Thyroid gland (tissue), 4 donors: Measurements from ENCODE around the gene ECHS1. TPM values are rescaled to one million over a fixed set of nuclear protein-coding genes. Genes with fewer than 3 reads are reported as not detected.
"Not testable (repeated sequence)": the region's sequence is repeated elsewhere in the genome, so short reads cannot be mapped to it uniquely, and the experiment has no call there.

Experiments used
- DNase-seq, 2 donors: peaks; one replicate each; pipeline ENCODE4 v3.0.0-alpha.2; 2019
- H3K27ac ChIP-seq, 3 donors: fragments of 200-600 bp; sonication (generic); 1 replicate in 2 of 3; 2 replicates in 1 of 3; pipeline ENCODE4 v1.5.1; 2016 to 2019; ENCODE audit warnings: mild to moderate bottlenecking in 1 of 3, moderate library complexity in 1 of 3
- H3K27me3 ChIP-seq: fragments of 200-600 bp; sonication (generic); one replicate; pipeline ENCODE4 v1.5.1; 2019
- H3K36me3 ChIP-seq, 2 donors: fragments of 200-600 bp; sonication (generic); one replicate each; pipeline ENCODE4 v1.5.1; 2016 to 2019
- H3K4me1 ChIP-seq, 2 donors: fragments of 200-600 bp; sonication (generic); one replicate each; pipeline ENCODE4 v1.5.1; 2017 to 2019
- H3K4me3 ChIP-seq, 3 donors: fragments of 200-600 bp; sonication (generic); replicated peaks in 1 of 3; 1 replicate in 2 of 3; 2 replicates in 1 of 3; pipeline ENCODE4 v1.5.1; 2016; ENCODE audit warnings: mild to moderate bottlenecking in 1 of 3
- H3K9me3 ChIP-seq: fragments of 200-600 bp; sonication (generic); one replicate; pipeline ENCODE4 v1.5.1; 2017
- CTCF ChIP-seq, 6 experiments: fragments of 200-600 bp in 3 of 6; fragments of 450-650 bp in 3 of 6; sonication (generic) in 3 of 6; IDR thresholded peaks; one replicate each; pipeline ENCODE4 v1.5.1; 2016 to 2019; ENCODE audit warnings: antibody characterized with exemption in 6 of 6, mild to moderate bottlenecking in 2 of 6, inconsistent platforms in 1 of 6, moderate library complexity in 1 of 6
- POLR2A ChIP-seq, 2 donors: fragments of 450-650 bp; IDR thresholded peaks; one replicate each; pipeline ENCODE4 v1.6.1; 2017; ENCODE audit warnings: antibody characterized with exemption in 2 of 2, mild to moderate bottlenecking in 2 of 2, moderate library complexity in 1 of 2
- WGBS, 2 donors: methylation state at CpG; one replicate each; pipeline ENCODE4 v1.1.5; 2017; 5-methylcytosine and 5-hydroxymethylcytosine counted together
- intact Hi-C: fragments of 100-400 bp; cut with DNase I; formaldehyde crosslinking; loops from one replicate; pipeline ENCODE4 v1.15.1; 2023
- total RNA-seq, 4 donors: library from RNA; depleted of rRNA; stranded (reverse); fragments of >200 nt; gene quantifications; one replicate each; pipeline ENCODE4 v1.2.3, GENCODE V29; 2016

ECHS1 gene
- total RNA-seq, 4 donors from 2014 or later: 73.9 to 135 (median 99.5) TPM

- H3K27ac ChIP-seq: no peak overlapping the region
These were observed 16.0 kb upstream of the ECHS1 start for GRCh38 chr10:133388973-133389818.

GRCh38 chr10:133388236-133388972, 15.2 kb upstream of the ECHS1 start:
- no peaks in the 10 kb centered on the region for H3K9me3 ChIP-seq
- TF ChIP-seq CTCF (IDR thresholded peaks at IDR 0.05) (no peak), POLR2A (IDR thresholded peaks at IDR 0.05) (no peak)
- no peak overlapping the region for H3K27ac ChIP-seq
- H3K27me3 ChIP-seq: no peaks in the 10 kb centered on the region
- intact Hi-C loops: no loop called here
- WGBS, 2 donors: 90 to 95% methylated on average over 10 to 17 of the region's 17 CpGs
- H3K4me3 ChIP-seq: no peak overlapping the region
- DNase-seq: no peak
- no peaks in the 10 kb centered on the region for H3K36me3 ChIP-seq
- peaks cover 3 to 4% of the 10 kb centered on the region in 2 donors for H3K4me1 ChIP-seq

More at GRCh38 chr10:133388973-133389818, 16.0 kb upstream of the ECHS1 start:
- H3K27me3 ChIP-seq: no peaks in the 10 kb centered on the region
- intact Hi-C loops: no loop called here
- DNase-seq: no peak
- 81 to 89% methylated on average over 22 to 39 of the region's 39 CpGs for WGBS, 2 donors
- H3K4me3 ChIP-seq: no peak overlapping the region
- H3K4me1 ChIP-seq: peaks cover 5% of the 10 kb centered on the region in 2 donors
- no peaks in the 10 kb centered on the region for H3K36me3 ChIP-seq
- no peaks in the 10 kb centered on the region for H3K9me3 ChIP-seq
- TF ChIP-seq CTCF (IDR thresholded peaks at IDR 0.05): no peak

- DNase-seq, H3K4me1 ChIP-seq, H3K27me3 ChIP-seq, H3K36me3 ChIP-seq, intact Hi-C loops, H3K27ac ChIP-seq, H3K4me3 ChIP-seq, H3K9me3 ChIP-seq: not testable (repeated sequence)
- WGBS, 2 donors: 94 to 100% methylated on average over 4 of the region's 4 CpGs
These were observed 13.8 kb upstream of the ECHS1 start for GRCh38 chr10:133386951-133387350.

DNA sequence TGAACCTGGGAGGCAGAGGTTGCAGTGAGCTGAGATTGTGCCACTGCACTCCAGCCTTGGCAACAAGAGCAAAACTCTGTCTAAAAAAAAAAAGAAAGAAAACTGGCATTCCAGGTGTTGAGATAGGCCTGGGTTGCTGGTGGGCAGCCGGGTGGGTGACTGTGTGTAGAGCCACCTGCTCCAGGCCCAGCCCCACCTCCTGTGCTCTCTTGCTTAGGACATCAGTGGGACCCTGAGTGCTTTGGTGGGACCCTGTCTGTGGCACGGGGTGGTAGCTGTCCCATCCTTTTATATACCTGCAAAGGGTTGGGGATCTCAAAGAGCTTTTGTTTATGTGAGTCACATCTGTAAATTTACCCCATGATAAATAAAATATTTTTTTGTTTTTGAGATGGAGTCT, 12.1 kb upstream of the ECHS1 start:
- intact Hi-C loops: no loop called here
- no peak for DNase-seq
- Histone ChIP-seq H3K4me3 (no peak overlapping the region), H3K27me3 (no peaks in the 10 kb centered on the region), H3K9me3 (no peaks in the 10 kb centered on the region), H3K4me1 (no peaks in the 10 kb centered on the region), H3K27ac (no peak overlapping the region), H3K36me3 (no peaks in the 10 kb centered on the region)
- WGBS, 2 donors: 97 to 100% methylated on average over 2 of the region's 2 CpGs
- no peak for TF ChIP-seq CTCF (IDR thresholded peaks at IDR 0.05)
- TF ChIP-seq POLR2A (IDR thresholded peaks at IDR 0.05): no peak

DNA sequence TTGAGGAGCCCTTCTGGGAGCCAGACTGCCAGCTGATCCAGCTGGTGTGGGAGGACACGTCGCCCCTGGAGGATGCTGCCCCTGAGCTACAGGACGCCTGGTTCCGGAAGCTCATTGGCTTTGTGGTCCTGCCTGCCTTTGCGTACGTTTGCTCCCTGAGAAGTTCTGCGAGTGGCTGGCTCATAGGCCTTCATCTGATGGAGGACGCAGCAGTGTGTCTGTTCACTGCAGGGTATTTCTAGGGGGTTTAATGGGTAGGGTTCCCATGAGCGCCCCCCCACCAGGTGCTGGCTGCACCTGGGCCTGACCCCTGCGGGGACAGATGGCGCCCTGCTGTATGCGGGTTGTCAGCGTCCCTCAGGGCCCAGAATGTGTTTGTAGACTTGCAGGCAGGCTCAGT, 10.9 kb upstream of the ECHS1 start:
- intact Hi-C loops: no loop called here
- H3K27ac ChIP-seq: no peak overlapping the region
- H3K4me3 ChIP-seq: no peak overlapping the region
- H3K4me1 ChIP-seq: peaks cover 6% of the 10 kb centered on the region in 2 donors
- no peak for DNase-seq
- WGBS, 2 donors: 96 to 98% methylated on average over 9 of the region's 13 CpGs
- H3K36me3 ChIP-seq: no peaks in the 10 kb centered on the region
- H3K27me3 ChIP-seq: no peaks in the 10 kb centered on the region
- no peaks in the 10 kb centered on the region for H3K9me3 ChIP-seq
- no peak for TF ChIP-seq CTCF (IDR thresholded peaks at IDR 0.05)
- TF ChIP-seq POLR2A (IDR thresholded peaks at IDR 0.05): no peak
